ENCODE data around the gene HHIPL2.

Gene HHIPL2

GRCh38 chr1:222586842-222587241, 38.9 kb upstream of the HHIPL2 start:
- Histone ChIP-seq H3K9ac (ENCODE audit: low read depth, low read length, poor library complexity, severe bottlenecking) (peak overlapping the region; percentile 15), H2AFZ (ENCODE audit: low read length) (no peak overlapping the region), H3K27me3 (ENCODE audit: insufficient read depth, low read length, poor library complexity, severe bottlenecking) (peaks cover 18% of the 10 kb centered on the region), H3K9me2 (replicated peaks; ENCODE audit: low read depth, low read length) (no peaks in the 10 kb centered on the region), H3K4me3 (ENCODE audit: low read length, poor library complexity, severe bottlenecking) (peak overlapping the region; percentile 36), H3K79me2 (ENCODE audit: insufficient read depth, low read length) (peaks cover 62% of the 10 kb centered on the region), H3F3A (ENCODE audit: low read depth) (no peaks in the 10 kb centered on the region), H3K9me3 (ENCODE audit: insufficient read depth, low read depth, low read length) (no peaks in the 10 kb centered on the region), H3K36me3 (ENCODE audit: insufficient read depth, low read length) (peaks cover 15% of the 10 kb centered on the region), H3K4me2 (ENCODE audit: low read depth, low read length, poor library complexity, severe bottlenecking) (peak overlapping the region; percentile 91), H3K4me1 (ENCODE audit: insufficient read depth, low read length, poor library complexity, severe bottlenecking) (peaks cover 54% of the 10 kb centered on the region), H4K20me1 (ENCODE audit: insufficient read depth, low read length, poor library complexity, severe bottlenecking) (peaks cover 10% of the 10 kb centered on the region)
- no peak for TF ChIP-seq CTCF (conservative IDR thresholded peaks at IDR 0.05; ENCODE audit: low read length)
- no peak for TF ChIP-seq EZH2phosphoT487 (IDR thresholded peaks at IDR 0.05; ENCODE audit: borderline replicate concordance)

DNA sequence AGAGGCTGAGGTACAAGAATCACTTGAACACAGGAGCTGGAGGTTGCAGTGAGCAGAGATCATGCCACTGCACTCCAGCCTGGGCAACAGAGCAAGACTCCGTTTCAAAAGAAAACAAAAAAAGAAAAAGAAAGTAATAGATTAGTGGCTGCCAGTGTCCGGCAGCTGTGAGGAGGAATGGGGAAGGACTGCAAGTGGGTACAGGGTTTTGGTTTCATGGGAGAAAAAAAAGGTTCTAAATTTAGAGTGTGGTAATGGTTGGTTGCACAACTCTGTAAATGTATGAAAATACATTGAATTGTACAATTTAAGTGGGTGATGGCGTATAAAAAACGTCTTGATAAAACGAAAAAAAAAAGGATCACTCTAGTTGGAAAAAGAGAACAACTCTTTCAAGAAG, 35.2 kb upstream of the HHIPL2 start:
- no peaks in the 10 kb centered on the region for H3K9me2 ChIP-seq (replicated peaks; ENCODE audit: low read depth, low read length)
- TF ChIP-seq CTCF (conservative IDR thresholded peaks at IDR 0.05; ENCODE audit: low read length) (no peak), EZH2phosphoT487 (IDR thresholded peaks at IDR 0.05; ENCODE audit: borderline replicate concordance) (no peak)
- H3K9ac ChIP-seq (ENCODE audit: low read depth, low read length, poor library complexity, severe bottlenecking) = no peak overlapping the region
- H3K36me3 ChIP-seq (ENCODE audit: insufficient read depth, low read length) = peaks cover 21% of the 10 kb centered on the region
- H3K9me3 ChIP-seq (ENCODE audit: insufficient read depth, low read depth, low read length) = no peaks in the 10 kb centered on the region
- no peak overlapping the region for H3K4me3 ChIP-seq (ENCODE audit: low read length, poor library complexity, severe bottlenecking)
- H3F3A ChIP-seq (ENCODE audit: low read depth) = no peaks in the 10 kb centered on the region
- peaks cover 43% of the 10 kb centered on the region for H3K79me2 ChIP-seq (ENCODE audit: insufficient read depth, low read length)
- H3K4me1 ChIP-seq (ENCODE audit: insufficient read depth, low read length, poor library complexity, severe bottlenecking) = peaks cover 33% of the 10 kb centered on the region
- H3K4me2 ChIP-seq (ENCODE audit: low read depth, low read length, poor library complexity, severe bottlenecking) = no peak overlapping the region
- no peak overlapping the region for H2AFZ ChIP-seq (ENCODE audit: low read length)
- H3K27me3 ChIP-seq (ENCODE audit: insufficient read depth, low read length, poor library complexity, severe bottlenecking) = no peaks in the 10 kb centered on the region
- H4K20me1 ChIP-seq (ENCODE audit: insufficient read depth, low read length, poor library complexity, severe bottlenecking) = peaks cover 10% of the 10 kb centered on the region

- no peaks in the 10 kb centered on the region for H3K27me3 ChIP-seq (ENCODE audit: insufficient read depth, low read length, poor library complexity, severe bottlenecking)
- peaks cover 9% of the 10 kb centered on the region for H4K20me1 ChIP-seq (ENCODE audit: insufficient read depth, low read length, poor library complexity, severe bottlenecking)
- H2AFZ ChIP-seq (ENCODE audit: low read length) = no peak overlapping the region
- H3K9me3 ChIP-seq (ENCODE audit: insufficient read depth, low read depth, low read length) = no peaks in the 10 kb centered on the region
- peaks cover 26% of the 10 kb centered on the region for H3K36me3 ChIP-seq (ENCODE audit: insufficient read depth, low read length)
- H3F3A ChIP-seq (ENCODE audit: low read depth) = no peaks in the 10 kb centered on the region
- H3K9me2 ChIP-seq (replicated peaks; ENCODE audit: low read depth, low read length) = no peaks in the 10 kb centered on the region
- H3K79me2 ChIP-seq (ENCODE audit: insufficient read depth, low read length) = peaks cover 35% of the 10 kb centered on the region
- H3K4me3 ChIP-seq (ENCODE audit: low read length, poor library complexity, severe bottlenecking) = no peak overlapping the region
- no peak overlapping the region for H3K4me2 ChIP-seq (ENCODE audit: low read depth, low read length, poor library complexity, severe bottlenecking)
- no peak overlapping the region for H3K9ac ChIP-seq (ENCODE audit: low read depth, low read length, poor library complexity, severe bottlenecking)
- no peak for TF ChIP-seq EZH2phosphoT487 (IDR thresholded peaks at IDR 0.05; ENCODE audit: borderline replicate concordance)
- TF ChIP-seq CTCF (conservative IDR thresholded peaks at IDR 0.05; ENCODE audit: low read length) = no peak
- H3K4me1 ChIP-seq (ENCODE audit: insufficient read depth, low read length, poor library complexity, severe bottlenecking) = peaks cover 29% of the 10 kb centered on the region
These were observed 34.3 kb upstream of the HHIPL2 start for GRCh38 chr1:222582099-222582774.

Measured in Loucy (cell line).